H7 (cell line): ENCODE data around the gene HHIPL1. TPM values are rescaled to one million over a fixed set of nuclear protein-coding genes. Genes with fewer than 3 reads are reported as not detected.
A peak's percentile ranks its signal among the peaks of the same experiment; 100 is the strongest.

ENCODE experiments used
- DNase-seq: peaks from one replicate; pipeline ENCODE4 v3.0.0; 2012
- H3K27me3 ChIP-seq: 2 replicates; pipeline ENCODE4 v1.6.0; 2011; ENCODE audit warnings: mild to moderate bottlenecking, low read length; ENCODE audit not compliant: control insufficient read depth, insufficient read depth
- H3K36me3 ChIP-seq: replicated peaks from 2 replicates; pipeline ENCODE4 v1.5.1; 2011; ENCODE audit warnings: low read length; ENCODE audit not compliant: control insufficient read depth, insufficient read depth
- H3K4me3 ChIP-seq: 2 replicates; pipeline ENCODE4 v1.5.1; 2011; ENCODE audit warnings: low read depth, mild to moderate bottlenecking, control low read depth, low read length, moderate library complexity; ENCODE audit not compliant: insufficient read depth
- total RNA-seq: library from RNA; depleted of rRNA; stranded (reverse); fragments of >200 nt; shearing (Covaris generic); gene quantifications from 2 replicates; pipeline ENCODE4 v1.2.3, GENCODE V29; 2014

The HHIPL1 gene
- total RNA-seq, 1 experiment from 2014 or later: 3.4 TPM

DNA sequence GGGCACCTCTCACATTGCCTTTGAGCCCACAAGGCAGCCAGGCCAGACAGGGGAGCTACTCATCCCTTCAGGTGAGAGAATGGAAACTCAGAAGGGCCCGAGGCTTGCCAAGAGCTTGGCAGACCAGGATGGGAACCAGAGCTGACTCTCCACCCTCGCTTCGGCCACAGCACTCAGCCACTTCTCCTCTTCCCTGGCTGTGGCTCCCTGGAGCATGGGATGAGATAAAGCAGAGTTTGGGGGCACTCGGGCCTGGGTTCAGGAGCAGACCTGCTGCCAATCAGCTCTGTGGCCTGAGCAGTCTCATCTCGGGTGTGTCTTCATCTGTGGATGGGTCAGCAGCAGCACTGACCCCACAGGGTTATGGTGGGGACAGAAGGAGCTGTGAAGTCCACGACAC, 20.9 kb upstream of the HHIPL1 start:
- Histone ChIP-seq H3K27me3 (no peaks in the 10 kb centered on the region), H3K4me3 (no peak overlapping the region), H3K36me3 (no peaks in the 10 kb centered on the region)
- DNase-seq: no peak

DNA sequence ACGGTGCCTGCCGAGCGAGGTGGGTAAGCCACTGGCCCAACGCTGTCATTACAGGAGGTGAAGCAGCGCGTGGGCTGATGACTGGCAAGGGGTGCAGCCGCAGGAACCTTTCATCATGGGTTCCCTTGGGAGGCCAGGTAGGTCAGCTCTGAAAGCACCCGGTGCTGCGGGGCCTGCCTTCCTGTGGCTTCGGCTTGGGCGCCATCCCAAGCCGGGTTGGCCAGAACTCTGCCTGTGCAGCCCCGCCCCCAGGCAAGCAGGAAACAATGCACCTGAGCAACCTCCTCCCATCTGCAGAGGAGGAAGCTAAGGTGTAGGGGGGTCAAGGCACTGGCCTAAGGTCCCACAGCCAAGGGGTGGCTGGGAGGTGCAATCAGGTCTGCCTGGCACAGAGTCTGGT, 20.0 kb upstream of the HHIPL1 start:
- DNase-seq: peak; percentile 79
- H3K27me3 ChIP-seq: no peaks in the 10 kb centered on the region
- no peaks in the 10 kb centered on the region for H3K36me3 ChIP-seq
- H3K4me3 ChIP-seq: no peak overlapping the region

DNA sequence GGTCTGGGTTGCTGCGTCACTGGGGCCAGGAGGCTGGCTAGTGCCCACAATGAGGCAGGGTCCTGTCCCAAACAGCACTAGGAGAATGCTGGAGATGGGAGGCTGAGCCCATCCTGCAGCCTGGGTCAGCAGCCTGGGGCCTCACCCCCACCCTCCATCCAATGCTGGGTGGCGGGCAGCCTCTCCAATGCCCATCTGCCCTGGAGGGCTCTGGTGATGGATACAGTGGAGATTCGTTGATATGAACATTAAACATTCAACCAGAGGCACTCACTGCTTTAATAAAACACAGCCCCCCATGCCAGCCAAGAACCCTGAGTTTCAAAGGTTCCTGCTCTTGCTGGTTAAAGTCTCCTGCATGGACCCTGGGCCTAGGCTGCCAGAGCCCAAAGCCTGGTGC, 19.5 kb upstream of the HHIPL1 start:
- no peak overlapping the region for H3K4me3 ChIP-seq
- no peaks in the 10 kb centered on the region for H3K36me3 ChIP-seq
- no peaks in the 10 kb centered on the region for H3K27me3 ChIP-seq
- no peak for DNase-seq

DNA sequence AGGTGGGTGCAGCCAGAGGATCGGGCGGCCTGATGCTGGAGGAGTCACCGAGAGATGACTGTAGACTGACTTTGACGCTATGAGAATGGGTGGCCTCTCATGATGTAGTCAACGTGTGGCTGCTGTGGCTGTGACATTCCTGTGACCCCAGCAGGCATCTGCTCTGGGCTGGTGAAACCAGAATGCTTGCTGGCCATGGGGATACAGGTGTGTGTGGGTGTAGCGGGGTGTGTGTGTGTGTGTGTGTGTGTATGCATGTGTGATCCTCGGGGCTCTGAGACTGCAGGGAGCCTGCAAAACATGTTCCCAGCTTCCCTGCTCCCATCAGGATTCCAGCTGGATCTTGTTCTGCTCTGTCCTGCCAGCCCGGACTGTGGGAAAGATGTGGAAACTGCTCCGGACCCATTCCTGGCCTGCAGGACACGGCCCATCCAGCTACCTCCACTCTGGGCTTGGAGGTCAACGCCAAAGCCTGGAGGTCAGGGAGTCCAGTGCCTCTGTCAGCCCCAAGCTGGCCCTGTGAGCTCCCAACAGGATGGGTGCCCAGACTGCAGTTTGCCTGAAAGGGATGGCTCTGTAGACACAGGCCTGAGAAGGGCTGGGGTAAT, 18.8 kb upstream of the HHIPL1 start:
- no peak overlapping the region for H3K4me3 ChIP-seq
- no peak for DNase-seq
- no peaks in the 10 kb centered on the region for H3K36me3 ChIP-seq
- no peaks in the 10 kb centered on the region for H3K27me3 ChIP-seq

DNA sequence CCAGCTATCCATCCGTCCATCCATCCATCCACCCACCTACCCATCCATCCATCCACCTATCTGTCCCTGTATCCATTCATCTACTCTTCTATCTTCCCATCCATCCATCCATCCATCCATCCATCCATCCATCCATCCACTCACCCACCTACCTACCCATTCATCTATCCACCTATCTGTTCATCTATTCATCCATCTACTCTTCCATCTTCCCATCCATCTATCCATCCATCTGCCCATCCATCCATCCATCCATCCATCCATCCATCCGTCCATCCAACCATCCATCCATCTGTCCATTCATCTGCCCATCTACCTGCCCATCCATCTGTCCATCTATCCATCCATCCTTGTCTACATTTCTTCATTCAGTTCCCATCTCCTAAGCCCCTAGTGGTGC, 17.8 kb upstream of the HHIPL1 start:
- Histone ChIP-seq H3K4me3 (no peak overlapping the region), H3K27me3 (no peaks in the 10 kb centered on the region), H3K36me3 (no peaks in the 10 kb centered on the region)
- DNase-seq: no peak

DNA sequence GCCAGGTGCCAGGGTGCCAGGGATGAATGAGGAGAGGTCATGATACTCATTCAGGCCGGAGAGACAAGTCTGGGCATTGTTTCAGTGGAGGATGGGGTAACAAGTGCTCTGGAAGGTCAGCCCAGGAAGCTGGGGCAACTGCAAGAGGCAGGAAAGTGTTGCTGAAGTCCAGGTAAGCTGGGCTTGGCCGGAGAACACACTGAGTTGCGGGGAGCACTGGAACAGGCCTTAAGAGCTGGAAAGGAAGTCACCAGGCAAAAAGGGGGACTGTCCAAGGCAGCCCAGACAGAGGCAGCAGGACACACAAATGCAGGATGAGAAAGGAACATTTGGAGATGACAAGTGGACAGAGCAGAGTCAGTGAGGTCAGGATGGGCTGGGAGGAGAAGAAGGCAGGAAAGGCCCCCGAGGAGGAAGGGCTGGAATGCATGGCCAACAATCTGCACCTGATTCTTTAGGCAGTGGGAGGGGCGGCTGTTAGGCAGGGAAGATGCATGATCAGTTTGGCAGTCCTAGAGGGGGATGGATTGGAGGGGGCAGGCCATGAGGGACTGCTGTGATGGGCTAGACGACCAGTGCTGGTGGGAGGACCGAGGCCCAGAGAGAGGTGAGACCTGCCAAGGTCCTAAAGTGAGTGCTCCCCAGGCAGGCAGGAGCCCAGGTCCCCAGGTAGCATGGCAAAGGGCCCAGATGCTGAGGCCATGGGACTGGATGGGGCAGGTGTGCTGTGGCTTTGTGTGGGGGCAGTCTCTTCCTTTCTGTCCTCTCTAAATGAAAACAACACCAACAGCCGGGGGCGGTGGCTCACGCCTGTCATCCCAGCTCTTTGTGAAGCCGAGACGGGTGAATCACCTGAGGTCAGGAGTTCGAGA, 17.2 kb upstream of the HHIPL1 start:
- no peaks in the 10 kb centered on the region for H3K27me3 ChIP-seq
- no peaks in the 10 kb centered on the region for H3K36me3 ChIP-seq
- DNase-seq: peak; percentile 63
- H3K4me3 ChIP-seq: no peak overlapping the region

DNA sequence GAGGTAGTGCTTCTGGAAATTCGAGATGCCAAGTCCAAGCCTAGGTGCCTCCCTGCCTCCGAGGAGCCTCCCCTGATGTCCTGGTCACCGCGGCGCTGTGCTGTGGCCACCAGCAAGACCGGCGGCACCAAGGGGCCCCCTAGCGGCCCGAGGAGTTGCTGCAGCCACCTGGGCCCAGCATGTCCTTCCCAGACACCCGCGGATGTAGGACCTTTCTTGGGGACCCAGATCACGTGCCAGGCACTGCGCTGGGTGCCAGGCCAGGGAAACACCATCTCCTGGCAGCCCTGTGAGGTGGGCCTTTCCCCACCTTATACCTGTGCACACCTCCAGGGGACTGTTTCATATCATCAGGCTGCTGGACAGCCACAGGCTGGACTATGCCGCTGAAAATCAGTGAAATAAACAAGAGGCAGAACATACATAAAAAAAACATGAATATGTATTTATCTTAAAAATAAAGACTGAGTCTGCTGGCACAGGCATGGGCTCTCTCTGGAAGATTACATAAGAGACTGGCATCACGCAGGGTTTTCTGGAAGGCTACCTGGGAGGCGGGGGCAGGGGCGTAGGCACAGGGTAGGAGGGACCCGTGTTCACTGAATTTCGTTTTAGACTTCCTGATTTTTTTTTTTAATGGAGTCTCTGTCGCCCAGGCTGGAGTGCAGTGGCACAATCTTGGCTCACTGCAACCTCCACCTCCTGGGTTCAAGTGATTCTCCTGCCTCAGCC, 15.9 kb upstream of the HHIPL1 start:
- Histone ChIP-seq H3K4me3 (no peak overlapping the region), H3K36me3 (no peaks in the 10 kb centered on the region), H3K27me3 (no peaks in the 10 kb centered on the region)
- DNase-seq: peak; percentile 96

DNA sequence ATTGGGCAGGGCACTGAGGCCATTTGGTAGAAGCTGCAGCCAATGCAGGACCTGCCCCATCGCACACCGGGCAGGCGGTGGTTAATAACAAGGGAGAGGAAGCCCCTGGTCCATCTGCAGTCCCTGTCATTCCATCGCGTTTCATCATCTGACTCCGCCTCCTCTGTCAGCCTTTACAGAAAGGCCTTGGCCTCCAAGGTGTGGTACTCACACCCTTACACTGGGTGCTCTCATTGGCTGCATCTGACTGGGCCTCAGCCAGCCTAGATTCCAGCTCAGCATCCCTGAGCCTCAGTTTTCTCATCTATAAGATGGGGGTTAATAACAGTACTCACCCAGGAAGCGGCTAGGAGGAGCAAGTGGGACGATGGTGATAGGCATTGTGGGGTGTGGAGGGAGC, 14.7 kb upstream of the HHIPL1 start:
- H3K27me3 ChIP-seq: no peaks in the 10 kb centered on the region
- peak; percentile 70 for DNase-seq
- H3K36me3 ChIP-seq: no peaks in the 10 kb centered on the region
- no peak overlapping the region for H3K4me3 ChIP-seq

DNA sequence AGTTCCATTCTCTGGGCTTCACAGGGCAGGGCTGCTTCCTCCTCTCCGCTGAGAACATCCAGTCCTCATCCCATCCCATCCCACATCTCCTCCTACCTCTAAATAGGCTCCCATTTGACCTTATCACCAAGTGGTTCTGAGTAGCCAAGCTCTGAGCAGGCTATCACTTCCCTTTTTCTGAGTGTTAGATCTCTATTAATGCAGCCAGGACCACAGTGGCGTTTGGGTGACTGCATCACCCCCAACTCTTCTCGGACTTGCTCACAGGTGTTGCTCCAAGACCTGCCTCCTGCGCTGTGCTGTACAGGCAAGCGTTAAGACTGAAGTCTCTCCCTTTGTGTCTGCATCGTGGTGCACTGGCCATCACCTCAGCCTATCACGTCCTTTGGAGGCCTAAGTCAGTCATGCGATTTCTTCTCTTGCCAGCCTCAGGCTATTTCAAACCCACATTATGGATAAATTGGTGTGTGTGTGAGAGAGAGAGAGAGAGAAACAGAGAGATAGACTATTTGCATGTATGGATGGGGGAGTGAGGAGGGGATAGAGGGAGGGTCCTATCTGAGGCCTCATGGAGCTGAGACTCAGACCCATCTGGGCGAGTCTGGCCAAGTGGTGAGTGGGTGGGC, 12.4 kb upstream of the HHIPL1 start:
- Histone ChIP-seq H3K27me3 (no peaks in the 10 kb centered on the region), H3K4me3 (no peak overlapping the region), H3K36me3 (no peaks in the 10 kb centered on the region)
- no peak for DNase-seq

DNA sequence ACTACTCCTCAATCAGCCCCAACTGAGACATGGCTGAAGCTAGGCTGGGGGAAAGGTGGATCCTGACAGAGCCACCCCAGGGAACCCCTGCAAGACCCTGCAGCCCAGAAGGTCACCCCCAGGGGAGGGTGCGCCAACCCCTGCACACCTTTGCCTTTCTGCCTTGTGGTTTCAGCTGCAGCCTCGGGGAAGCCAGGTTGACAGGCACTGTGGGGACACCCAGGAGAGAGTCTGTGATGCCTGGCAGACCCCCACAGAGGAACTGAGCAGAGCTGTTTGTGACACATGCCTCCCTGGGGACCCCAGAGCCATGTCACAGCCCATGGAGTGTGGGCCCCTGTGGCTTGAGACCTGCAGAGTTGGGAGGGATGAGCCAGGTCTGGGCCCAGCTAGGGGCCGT, 11.8 kb upstream of the HHIPL1 start:
- H3K4me3 ChIP-seq: no peak overlapping the region
- H3K27me3 ChIP-seq: no peaks in the 10 kb centered on the region
- DNase-seq: no peak
- H3K36me3 ChIP-seq: no peaks in the 10 kb centered on the region

DNA sequence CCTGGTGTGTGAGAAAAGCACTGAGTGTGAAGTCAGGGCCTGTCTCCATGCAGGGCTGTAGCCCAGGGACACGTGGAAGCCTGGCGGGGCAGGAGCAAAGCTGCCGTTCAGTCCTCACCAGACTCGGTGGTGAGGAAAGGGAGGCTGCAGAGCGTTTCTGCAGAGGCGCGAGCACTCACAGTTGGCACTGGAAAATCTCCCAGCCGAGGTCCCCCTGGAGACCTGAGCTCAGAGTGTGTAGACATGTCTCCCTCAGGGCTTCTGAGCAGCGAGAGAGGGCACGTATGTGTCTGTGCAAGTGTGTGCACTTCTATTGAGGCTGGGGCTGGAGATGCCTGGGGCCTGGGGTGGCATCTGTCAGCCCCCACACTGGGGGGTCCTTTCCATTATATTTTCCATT, 11.0 kb upstream of the HHIPL1 start:
- no peaks in the 10 kb centered on the region for H3K36me3 ChIP-seq
- H3K27me3 ChIP-seq: no peaks in the 10 kb centered on the region
- DNase-seq: no peak
- no peak overlapping the region for H3K4me3 ChIP-seq

DNA sequence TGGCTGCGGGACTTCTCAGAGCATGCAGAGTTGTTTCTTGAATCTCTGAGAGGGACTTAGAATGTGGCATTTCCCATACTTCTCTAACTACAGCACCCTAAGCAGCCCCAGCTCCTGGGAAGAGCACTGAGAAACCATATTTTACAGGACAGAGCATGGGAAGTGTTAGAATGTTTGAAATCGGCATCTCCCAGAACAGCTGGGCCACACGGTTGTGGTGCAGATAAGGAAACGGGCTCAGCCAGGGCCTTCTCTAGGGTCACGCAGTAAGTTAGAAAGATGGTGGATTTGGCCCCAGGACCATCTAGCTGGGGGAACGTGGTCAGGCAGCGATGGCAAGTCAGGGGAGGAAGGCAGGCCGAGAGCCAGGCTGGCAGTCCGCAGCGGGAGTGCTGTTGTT, 10.5 kb upstream of the HHIPL1 start:
- Histone ChIP-seq H3K36me3 (no peaks in the 10 kb centered on the region), H3K27me3 (no peaks in the 10 kb centered on the region), H3K4me3 (no peak overlapping the region)
- DNase-seq: no peak

DNA sequence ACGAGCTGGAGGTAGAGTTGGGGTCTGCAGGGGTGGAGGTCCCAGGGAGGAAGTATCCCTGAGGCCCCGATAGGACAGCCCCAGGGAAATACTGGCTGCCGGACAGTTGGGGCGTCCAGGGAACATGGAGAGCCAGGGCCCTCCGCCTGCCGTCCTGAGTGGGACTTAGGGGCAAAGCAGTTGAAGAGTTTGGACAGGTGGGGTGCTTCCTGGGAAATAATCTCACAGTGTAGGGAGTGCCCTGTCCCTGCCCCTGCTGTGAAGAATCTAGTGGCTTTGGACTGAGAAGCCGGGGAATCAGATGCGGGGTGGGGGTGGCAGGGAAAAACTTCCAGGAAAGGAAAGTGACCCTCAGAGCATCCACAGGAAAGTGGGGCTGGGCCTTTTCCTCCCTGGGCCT, 9.8 kb upstream of the HHIPL1 start:
- no peaks in the 10 kb centered on the region for H3K27me3 ChIP-seq
- DNase-seq: no peak
- no peak overlapping the region for H3K4me3 ChIP-seq
- H3K36me3 ChIP-seq: no peaks in the 10 kb centered on the region

DNA sequence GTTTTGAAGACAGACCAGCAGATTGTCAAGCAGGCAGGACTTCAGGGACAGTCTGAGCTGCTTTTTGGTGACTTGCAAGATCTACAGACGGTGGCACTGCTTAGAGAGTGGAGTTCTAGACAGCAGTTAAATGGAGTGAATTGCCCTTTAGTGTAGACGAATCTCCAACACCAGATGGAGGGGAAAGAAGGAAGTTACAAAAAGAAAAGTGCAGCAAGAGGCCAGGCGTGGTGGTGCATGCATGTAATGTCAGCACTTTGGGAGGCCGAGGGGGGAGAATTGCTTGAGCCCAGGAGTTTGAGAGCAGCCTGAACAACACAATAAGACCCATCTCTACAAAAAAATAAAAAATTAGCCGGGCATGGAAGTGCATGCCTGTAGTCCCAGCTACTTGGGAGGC, 8.4 kb upstream of the HHIPL1 start:
- no peaks in the 10 kb centered on the region for H3K36me3 ChIP-seq
- no peaks in the 10 kb centered on the region for H3K27me3 ChIP-seq
- no peak overlapping the region for H3K4me3 ChIP-seq
- DNase-seq: no peak

DNA sequence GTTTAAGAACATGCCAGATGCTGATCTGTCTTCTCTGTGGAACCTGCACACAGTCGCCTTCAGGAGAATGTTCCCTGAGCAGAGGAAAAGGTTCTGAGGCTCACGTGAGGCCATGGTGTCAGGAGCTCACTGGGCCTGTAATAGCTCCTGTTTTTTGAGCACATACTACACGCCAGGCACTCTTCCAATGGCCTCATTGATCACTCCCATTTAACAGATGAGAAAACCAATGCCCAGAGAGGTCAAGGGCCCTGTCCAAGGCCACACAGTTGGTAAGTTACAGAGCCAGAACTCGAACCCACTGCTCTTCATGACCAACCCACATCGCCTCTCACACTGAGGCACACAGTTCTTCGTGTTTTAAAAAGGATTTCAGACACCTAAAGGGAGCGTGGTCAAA, 7.3 kb upstream of the HHIPL1 start:
- no peaks in the 10 kb centered on the region for H3K27me3 ChIP-seq
- H3K4me3 ChIP-seq: no peak overlapping the region
- H3K36me3 ChIP-seq: no peaks in the 10 kb centered on the region
- no peak for DNase-seq
